NCI-H345 treated with DMSO at 0.1 percent for 48 hours (cell line): ENCODE data around the gene OTULINL.
A peak's percentile ranks its signal among the peaks of the same experiment; 100 is the strongest.

Experiments used
- DNase-seq: peaks from one replicate; lab custom pipeline; 2025; ENCODE audit not compliant: unreplicated experiment; lab: John Stamatoyannopoulos, UW

OTULINL gene

GRCh38 chr5:14576206-14576605, 5.4 kb upstream of the OTULINL start:
- no peak for DNase-seq

GRCh38 chr5:14577079-14577725, 4.4 kb upstream of the OTULINL start:
- no peak for DNase-seq

- no peak for DNase-seq
Observed at GRCh38 chr5:14577971-14578370, 3.6 kb upstream of the OTULINL start.

- DNase-seq: no peak
Observed at GRCh38 chr5:14579246-14579645, 2.3 kb upstream of the OTULINL start.

GRCh38 chr5:14579731-14580397, 1.7 kb upstream of the OTULINL start:
- no peak for DNase-seq

GRCh38 chr5:14580398-14581034, 1.1 kb upstream of the OTULINL start:
- peak; percentile 13 for DNase-seq

GRCh38 chr5:14581891-14582796, 552 bp downstream of the OTULINL start:
- DNase-seq: peak; percentile 24

GRCh38 chr5:14582797-14583137, 1.2 kb downstream of the OTULINL start:
- no peak for DNase-seq

- DNase-seq: no peak
Observed at GRCh38 chr5:14584848-14585247, 3.3 kb downstream of the OTULINL start.

GRCh38 chr5:14587150-14587549, 5.6 kb downstream of the OTULINL start:
- no peak for DNase-seq

- DNase-seq: no peak
Observed at GRCh38 chr5:14588145-14588544, 6.6 kb downstream of the OTULINL start.

GRCh38 chr5:14588758-14589543, 7.4 kb downstream of the OTULINL start:
- peak; percentile 26 for DNase-seq

- DNase-seq: no peak
Observed at GRCh38 chr5:14590949-14591348, 9.4 kb downstream of the OTULINL start.

GRCh38 chr5:14591548-14591947, 10.0 kb downstream of the OTULINL start:
- no peak for DNase-seq

- DNase-seq: no peak
Observed at GRCh38 chr5:14593326-14594021, 11.9 kb downstream of the OTULINL start.

- DNase-seq: no peak
Observed at GRCh38 chr5:14594378-14595074, 12.9 kb downstream of the OTULINL start.

GRCh38 chr5:14595189-14595588, 13.6 kb downstream of the OTULINL start:
- no peak for DNase-seq

GRCh38 chr5:14595891-14596290, 14.3 kb downstream of the OTULINL start:
- no peak for DNase-seq

- DNase-seq: no peak
Observed at GRCh38 chr5:14597080-14597479, 15.5 kb downstream of the OTULINL start.
